NCI-H2107 treated with DMSO at 0.1 percent for 48 hours (cell line): ENCODE measurements around the gene MRRF.
"Not testable (repeated sequence)": the region's sequence is repeated elsewhere in the genome, so short reads cannot be mapped to it uniquely, and the experiment has no call there.

Experiments used
- DNase-seq: peaks from one replicate; lab custom pipeline; 2025; ENCODE audit not compliant: unreplicated experiment; lab: John Stamatoyannopoulos, UW

The MRRF gene

DNA sequence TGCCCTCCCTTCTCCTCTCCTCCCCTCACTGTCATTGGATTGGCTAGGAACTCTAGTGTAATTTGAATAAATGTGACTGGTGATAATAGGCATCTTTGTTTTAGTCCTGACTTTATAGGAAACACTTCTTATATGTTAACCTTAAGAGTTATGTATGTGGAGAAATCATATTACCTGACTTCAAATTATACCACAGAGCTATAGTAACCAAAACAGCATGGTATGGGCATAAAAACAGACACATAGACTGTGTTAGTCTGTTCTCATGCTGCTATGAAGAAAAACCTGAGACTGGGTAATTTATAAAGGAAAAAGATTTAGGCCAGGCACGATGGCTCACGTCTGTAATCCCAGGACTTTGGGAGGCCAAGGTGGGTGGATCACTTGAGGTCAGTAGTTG, 9.4 kb downstream of the MRRF start:
- no peak for DNase-seq

DNA sequence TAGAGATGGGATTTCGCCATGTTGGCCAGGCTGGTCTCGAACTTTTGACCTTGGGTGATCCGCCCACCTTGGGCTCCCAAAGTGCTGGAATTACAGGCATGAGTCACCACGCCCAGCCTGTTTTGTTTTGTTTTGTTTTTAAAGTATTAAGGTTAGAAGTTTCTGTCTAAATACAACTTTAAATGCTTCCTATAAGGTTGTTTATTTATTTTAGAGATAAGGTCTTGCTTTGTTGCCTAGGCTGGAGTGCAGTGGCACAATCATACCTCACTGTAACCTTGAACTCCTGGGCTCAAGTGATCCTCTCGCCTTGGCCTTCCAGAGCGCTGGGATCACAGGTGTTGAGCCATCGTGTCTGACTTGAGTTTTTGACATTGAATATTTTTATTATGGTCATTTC, 11.4 kb downstream of the MRRF start:
- DNase-seq = no peak

DNA sequence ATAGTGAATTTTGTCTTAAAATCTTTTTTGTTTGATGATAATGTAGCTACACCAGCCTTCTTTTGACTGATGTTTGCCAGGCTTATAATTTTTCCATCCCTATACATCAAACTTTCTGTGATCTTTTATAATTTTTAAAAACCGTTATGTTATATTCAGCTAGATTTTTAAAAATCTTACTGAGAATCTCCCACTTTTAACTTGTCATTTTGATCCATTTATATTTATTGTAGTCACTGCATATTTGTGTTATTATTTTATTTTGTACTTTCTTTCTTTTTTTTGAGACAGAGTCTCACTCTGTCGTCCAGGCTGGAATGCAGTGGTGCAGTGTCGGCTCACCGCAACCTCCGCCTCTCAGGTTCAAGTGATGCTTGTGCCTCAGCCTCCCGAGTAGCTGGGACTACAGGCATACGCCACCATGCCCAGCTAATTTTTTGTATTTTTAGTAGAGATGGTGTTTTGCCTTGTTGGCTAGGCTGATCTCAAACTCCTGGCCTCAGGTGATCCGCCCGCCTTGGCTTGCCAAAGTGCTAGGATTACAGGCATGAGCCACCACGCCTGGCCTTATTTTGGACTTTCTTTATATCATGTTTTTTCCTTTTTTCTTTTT, 12.7 kb downstream of the MRRF start:
- no peak for DNase-seq

DNA sequence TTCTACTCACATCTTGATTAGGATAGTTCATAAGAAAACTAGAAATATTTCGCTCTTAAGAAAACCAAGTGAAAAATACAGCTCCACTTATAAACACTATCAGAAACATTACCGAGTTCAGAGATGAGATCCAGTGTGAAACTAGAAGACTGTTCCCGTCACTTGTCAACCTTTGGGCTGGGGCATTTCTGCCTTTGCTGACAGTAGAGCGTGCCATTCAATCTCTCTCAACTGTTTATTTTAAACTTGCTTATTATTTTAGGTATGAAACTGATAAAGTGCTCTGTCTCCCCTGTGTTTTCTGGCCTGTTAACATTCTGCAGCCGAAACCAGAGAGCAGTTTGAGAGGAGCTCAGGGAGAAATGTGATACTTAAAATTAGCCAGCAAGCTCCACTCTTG, 16.7 kb downstream of the MRRF start:
- peak; percentile 30 for DNase-seq

DNA sequence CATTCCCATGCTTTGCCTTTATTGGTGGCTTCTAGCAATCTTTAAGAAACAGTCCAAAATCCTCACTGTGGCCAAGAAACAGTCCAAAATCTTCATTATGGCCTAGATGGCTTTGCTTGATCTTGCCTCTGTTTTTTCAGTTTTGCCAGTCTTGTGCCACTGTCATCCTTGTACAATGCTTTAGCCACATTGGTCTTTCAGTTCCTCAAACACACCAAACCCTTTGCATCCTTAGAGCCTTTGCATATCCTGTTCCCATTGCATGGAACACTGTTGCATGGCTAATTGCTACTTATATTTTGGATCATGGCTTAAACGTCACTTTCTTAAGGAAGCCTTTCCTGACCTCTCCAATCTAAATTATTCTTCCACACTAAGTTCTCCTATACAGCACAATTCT, 22.1 kb downstream of the MRRF start:
- no peak for DNase-seq

DNA sequence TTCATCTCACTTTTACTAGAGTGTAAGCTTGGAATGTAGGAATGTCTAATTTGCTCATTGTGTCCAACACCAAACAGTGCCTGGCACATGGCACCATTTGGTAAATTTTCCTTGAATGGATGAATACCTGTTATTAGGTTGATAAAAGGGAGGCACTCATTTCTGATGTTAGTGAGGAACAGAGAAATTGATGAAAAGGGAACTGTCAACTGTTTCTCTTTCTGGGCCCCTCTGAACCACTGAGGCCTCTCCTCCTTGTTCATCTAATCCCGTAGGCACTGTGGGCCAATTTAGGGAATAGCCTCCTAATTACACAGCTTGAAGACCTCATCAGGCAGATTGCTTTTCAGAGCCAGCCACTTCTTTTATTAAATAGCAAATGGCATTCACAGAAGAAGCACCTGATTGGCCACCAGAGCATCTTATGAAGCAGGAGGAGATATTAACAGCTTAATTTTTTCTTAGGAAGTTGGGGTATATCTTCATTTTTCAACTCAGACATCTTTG, 22.6 kb downstream of the MRRF start:
- no peak for DNase-seq

DNA sequence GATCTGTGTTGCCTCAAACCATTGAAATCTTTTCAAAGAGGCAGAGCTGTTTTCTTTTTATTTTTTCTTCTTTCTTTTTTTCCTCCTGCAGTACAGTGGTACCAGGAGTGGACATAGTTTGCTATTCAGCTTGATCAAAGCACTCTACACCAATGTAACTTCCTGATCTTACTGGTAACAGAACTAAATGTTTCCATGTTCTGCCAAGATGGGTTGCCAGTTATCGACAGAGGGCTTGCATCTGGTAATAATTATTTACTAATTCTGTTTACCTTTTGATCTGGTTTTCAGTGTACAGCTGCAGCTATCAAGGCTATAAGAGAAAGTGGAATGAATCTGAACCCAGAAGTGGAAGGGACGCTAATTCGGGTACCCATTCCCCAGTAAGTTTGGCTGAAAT, 26.8 kb downstream of the MRRF start:
- DNase-seq = no peak

DNA sequence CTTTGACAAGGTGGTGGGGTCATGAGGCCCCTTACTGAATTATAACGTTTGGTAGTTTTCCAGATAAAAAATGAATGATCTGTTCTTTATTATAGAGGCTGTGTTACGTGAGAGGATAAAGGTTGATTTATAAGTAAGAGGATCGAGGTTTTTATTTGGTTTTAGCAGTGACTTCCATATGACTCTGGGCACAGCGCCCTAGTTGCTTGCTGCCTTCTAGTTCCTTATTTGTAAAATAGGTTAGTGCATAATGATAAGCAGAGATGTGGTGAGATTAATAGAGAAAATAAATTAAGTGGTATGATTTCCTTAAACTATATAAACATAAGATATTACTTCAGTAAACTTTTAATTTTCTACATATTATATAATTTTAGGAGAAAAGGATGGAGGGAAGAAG, 29.8 kb downstream of the MRRF start:
- no peak for DNase-seq

DNA sequence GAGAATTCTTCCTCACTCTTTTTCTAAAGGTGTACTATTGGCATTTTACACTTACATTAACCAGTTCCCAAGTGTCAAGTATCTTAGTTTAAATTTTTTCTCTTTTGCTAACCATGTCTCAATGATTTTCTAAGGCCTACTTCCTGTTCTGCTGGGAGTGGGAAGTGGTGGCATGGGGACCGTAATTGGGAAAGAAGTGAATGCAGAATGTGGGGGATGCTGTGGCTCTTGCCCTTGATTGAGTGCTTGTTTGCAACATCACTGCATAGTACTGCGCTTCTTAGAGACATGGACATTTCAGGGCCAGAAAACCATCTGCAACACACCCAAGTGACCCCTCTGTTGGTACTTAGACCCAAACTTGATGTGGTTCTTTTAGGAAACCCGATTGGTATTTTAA, 32.8 kb downstream of the MRRF start:
- DNase-seq = no peak

DNA sequence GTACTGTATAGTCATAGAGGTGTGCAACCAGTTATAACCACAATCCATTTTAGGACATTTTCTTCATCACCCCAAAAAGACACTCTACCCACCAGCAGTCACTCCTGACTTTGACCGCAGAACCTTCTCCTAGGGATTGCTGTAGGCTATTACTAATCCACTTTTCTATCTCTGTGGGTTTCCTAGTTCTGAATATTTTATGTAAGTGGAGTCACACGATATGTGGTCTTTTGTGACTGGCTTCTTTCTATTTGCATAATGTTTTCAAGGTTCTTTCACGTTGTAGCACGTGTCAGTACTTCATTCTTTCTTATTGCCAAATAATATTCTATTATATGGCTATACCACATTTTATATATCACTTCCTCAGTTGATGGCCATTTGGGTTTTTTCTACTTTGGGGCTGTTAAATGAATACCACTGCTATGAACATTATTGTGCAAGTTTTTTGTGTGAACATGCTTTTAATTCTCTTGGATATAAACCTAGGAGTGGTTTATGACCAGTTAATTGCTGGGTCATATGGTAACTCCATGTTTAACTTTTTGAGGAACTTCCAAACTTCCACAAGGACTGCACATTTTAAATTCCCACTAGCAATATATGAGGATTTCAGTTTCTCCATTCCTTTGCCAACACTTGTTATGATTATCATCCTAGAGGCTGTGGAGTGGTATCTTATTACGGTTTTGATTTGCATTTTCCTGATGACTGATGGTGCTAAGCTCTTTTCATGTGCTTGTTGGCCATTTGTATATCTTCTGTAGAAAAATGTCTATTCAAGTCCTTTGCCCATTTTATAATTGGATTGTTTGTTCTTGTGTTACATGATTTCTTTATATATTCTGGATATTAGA, 37.8 kb downstream of the MRRF start:
- no peak for DNase-seq

DNA sequence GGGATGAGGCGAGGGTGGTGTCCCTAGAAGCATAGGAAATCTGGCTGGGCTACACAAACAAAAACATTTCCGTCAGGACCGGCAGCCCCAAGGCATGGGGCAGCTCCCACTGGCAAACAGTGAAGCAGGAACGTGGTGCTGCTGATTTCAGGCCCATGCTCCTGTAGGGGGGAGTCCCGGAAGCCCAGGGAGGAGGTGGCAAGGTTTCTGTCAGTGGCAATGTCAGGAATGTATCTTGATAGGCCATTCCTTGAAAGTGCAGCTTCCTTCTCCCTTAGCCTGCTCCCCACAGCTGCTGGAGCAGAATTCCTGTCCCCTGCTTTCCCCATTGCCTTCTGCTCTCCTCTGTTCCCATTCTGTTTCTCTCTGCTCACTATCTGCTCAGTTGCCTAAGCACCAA, 42.4 kb downstream of the MRRF start:
- DNase-seq = no peak

DNA sequence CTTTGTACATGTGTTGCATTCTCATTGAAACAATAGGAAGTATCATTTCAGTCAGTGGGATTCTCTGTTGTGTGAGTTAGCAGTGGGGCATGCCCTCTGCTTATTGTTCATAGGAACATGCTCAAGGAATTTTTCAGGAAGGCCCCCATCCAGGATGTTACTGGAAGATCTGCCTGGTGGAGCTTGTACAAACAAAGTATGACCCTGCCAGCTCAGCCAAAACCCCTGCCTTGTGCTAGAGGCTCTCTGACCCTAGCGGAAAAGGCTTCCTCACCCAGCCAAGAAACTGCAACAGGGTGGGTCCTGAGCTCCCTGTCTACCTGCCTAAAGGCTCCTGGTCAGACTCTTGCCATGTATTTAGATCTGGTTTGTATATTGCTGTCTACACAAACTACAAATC, 43.2 kb downstream of the MRRF start:
- no peak for DNase-seq

DNA sequence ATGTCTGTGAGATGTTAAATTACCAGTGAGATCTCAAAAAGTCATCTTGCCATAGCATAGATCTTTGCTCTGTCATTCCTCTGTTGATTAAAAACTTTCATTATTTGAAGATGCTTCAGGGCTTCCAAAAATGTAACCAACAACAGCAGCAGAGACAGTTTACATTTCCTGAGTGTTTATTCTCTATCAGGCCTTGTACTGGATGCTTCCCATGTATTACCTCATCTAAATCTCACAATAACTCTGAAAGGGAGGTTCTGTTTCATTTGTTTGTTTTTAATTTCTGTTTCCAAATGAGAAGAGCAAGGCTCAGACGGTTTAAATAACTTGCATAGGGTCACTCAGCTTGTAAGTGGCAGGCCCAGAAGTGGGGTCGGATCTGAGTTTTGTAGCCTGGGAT, 45.2 kb downstream of the MRRF start:
- no peak for DNase-seq

DNA sequence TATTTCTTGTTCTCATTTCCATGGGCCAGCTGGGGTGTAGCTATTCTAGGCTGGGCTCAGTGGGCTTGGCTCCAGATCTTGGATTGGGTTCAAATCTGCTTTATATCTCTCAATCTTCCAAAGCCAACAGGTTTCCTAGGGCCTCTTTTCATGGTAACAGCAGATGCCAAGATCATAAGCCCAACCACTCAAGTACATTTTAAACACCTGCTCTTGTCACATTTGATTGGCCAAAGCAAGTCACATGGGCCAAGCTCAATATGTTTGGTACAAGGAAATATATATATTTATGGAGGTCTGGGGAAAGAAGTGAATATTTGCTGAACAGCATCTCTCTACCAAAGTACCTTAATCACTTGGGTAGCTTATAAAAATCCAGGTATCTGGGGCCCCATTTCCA, 49.5 kb downstream of the MRRF start:
- peak; percentile 29 for DNase-seq

DNA sequence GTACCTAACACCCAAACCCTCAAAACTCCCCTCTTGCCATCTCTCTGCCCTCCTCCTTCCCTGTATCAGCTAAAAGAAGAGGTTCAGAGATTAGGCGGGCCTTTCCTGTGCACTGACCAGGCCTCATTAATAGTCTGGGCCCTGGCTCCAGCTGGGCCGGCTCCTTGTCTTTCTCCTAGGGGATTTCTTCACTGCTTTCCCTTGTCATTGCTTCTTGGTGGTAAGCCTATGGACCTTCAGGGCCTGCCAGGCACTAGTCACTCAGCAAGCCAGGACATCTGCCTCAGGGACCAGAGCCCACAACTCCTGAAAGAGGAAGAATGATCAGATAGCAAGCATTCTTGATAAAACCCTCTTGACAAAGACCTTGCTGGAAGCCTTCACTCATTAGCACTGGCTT, 50.9 kb downstream of the MRRF start:
- no peak for DNase-seq

DNA sequence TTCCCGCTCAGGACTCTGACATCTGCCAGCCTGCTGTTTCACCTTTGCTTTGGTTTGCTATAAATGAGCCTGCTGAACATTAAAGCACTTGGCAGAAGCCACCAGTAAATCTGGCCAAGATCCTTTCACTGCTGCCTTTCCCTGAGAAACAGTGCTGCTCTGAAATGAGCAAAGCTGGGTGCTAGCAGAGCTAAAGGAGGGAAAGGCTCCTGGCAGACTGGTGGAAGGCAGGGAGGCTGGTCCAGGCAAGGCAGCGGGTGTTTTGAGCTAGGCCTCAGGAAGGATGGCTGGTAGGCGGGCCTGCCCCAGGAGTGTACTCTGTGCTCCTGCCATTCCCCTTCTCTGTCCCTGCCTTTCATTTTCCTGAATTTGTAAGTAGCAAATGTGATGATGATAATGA, 53.6 kb downstream of the MRRF start:
- no peak for DNase-seq

DNA sequence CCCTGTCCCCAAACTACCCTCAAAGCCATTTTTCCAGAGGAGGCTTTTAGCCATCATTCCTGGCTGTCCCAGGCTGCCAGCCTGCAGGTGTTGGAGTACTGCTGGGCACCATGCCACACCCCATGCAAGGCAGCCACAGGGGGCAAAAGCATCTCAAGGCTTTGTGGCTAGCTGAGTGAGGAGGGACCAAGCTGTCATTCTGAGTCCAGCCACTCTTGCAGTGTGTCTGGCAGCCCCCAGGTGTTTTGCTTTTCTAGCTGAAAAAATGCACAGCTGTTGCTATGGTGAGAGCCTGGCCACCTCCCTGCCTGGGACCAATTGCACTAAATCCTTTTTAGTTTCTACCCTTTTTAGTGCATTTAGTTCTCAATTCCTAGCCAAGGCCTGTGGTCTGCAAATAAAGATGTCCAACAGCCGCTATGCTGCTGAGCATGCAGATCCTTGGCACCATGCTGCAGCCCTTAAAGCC, 55.8 kb downstream of the MRRF start:
- peak; percentile 42 for DNase-seq

DNA sequence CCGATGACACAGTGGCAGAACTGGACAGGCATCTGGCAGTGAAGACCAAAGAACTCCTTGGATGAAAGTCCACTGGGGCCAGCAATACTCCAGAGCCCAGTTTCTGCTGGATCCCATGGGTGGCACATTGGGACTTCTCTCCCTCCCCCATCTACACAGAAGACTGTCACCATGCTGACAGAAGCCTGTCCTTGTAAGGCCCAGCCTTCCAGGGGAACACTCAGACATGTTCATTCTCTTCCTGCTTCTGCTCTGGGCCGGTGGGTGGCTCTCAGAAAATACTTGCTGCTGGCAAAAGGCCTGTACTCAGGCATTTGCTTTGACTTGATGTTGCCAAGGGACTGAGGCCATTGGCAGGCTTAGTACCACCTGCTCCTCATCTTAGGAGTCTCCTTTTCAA, 57.9 kb downstream of the MRRF start:
- no peak for DNase-seq

DNA sequence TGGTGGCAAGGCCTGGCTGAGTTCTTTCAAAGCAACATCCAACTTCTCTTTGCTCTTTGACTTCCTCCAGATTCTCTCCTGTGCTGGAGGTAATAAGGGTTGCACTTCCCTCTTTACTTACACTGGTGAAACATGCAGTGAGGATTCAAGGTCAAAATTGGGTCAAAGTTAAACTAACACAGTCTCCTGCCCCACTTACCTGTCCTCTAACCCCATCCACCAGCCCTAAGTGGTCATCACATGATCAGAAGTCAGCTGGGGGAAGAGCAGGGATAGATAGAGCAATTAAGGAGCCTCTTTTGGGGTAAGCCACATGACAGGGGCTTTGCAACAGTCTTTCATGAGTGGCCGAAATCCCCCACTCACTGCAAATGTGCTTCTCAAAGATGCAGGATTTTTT, 60.0 kb downstream of the MRRF start:
- not testable (repeated sequence) for DNase-seq

DNA sequence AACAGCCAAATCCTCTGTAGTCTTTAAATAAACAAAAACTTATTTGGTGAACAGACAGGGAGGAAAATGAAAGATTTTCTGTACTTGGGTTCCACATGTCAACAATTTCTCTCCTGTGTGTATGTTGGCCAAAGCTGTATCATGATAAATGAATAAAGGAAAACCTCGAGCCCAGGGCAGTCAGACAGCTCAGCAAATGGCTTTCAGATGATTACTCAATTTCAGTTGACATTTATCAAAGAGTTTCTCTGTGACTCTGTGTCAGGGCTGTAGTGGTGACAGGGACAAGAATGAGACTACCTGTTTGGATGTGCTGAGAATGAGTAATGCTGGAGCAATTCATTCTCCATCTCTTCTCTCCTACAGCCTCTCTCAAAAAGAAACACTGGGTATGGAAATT, 60.4 kb downstream of the MRRF start:
- DNase-seq = no peak

DNA sequence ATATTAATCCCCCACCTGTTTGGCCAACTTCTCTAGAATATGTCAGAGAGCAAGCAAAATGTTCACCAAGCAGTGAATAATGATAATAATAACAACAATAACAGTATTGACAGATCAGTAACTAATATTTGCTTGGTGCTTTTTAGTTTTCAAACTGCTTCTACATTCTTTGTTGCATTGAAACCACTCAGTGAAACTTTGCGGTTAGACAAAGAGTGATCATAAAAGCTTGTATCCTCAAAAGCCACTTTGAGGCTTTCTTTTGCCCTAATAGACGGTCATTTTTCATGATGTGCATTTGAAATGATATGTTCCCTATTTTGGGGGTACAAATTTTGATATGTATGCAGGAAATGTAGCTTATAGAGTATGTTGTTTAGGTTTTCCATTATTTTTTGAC, 62.5 kb downstream of the MRRF start:
- DNase-seq = no peak

DNA sequence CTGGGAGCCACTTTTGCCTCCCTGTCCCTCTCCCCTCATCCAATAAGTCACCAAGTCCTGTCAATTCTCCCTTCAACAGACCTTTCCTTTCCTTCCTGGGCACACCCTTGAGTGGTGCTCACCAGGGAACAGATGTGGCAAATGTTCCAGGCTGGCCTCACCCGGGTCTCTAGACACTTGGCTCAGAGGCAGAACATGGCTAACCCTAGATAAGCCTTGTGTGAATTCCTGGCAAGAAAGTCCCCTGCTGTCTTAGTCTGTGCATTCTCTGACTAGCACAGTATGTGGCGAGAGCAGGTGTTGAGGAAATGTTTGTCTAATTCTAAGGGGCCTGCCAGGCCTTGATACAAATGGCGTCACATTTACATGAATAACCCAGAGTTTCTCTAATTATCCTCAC, 64.9 kb downstream of the MRRF start:
- no peak for DNase-seq

DNA sequence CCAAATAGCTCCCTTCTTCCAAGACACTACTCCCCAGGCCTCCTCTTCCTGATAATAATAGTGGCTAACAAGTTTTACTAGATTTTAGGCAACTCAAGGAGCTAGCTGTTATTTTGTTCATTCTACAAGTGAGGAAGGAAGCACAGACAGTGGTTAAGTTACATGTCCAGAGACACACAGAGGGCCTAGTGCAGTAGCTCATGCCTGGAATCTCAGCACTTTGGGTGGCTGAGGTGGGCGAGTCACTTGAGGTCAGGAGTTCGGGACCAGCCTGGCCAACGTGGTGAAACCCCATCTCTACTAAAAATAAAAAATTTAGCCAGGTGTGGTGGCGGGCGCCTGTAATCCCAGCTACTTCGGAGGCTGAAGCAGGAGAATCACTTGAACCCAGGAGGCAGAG, 65.8 kb downstream of the MRRF start:
- not testable (repeated sequence) for DNase-seq
